ENCODE data around the gene GNAO1.

GNAO1 gene

GRCh38 chr16:56368545-56368944, 177.3 kb downstream of the GNAO1 start:
- CTCF ChIA-PET = interaction anchor here (4.3 kb wide), 1 partner anchor 12 kb away, joined by 35 read pairs; no protein-coding TSS in a partner anchor
- Histone ChIP-seq H3K9me3 (ENCODE audit: control insufficient read depth, insufficient read depth, low read depth, low read length) (no peaks in the 10 kb centered on the region), H3K36me3 (ENCODE audit: control insufficient read depth in 2 of 2, insufficient read depth in 1 of 2, low read length in 2 of 2) (peaks cover 2 to 62% of the 10 kb centered on the region in 2 experiments), H3K27ac (ENCODE audit: extremely low read depth, low read depth, low read length) (no peak overlapping the region), H3K4me1 (ENCODE audit: control insufficient read depth, insufficient read depth, low read length) (peaks cover 26% of the 10 kb centered on the region), H3K4me3 (ENCODE audit: low read depth, low read length) (no peak overlapping the region)
- POLR2A ChIA-PET = no interaction called here
- no peak for TF ChIP-seq INSM2 (tag by site-specific recombination; IDR thresholded peaks at IDR 0.05)
- TF ChIP-seq ZNF202 (tag by site-specific recombination; IDR thresholded peaks at IDR 0.05; ENCODE audit: borderline replicate concordance) = no peak
- TF ChIP-seq ZNF488 (tag by site-specific recombination; IDR thresholded peaks at IDR 0.05) = no peak
- no peak for TF ChIP-seq HOXD13 (CRISPR knock-in tag; IDR thresholded peaks at IDR 0.05; ENCODE audit: borderline replicate concordance)

- ChIA-PET POLR2A (no interaction called here), CTCF (interaction anchor here (4.3 kb wide), 1 partner anchor 13 kb away, joined by 35 read pairs; no protein-coding TSS in a partner anchor)
- Histone ChIP-seq H3K9me3 (ENCODE audit: control insufficient read depth, insufficient read depth, low read depth, low read length) (no peaks in the 10 kb centered on the region), H3K4me3 (ENCODE audit: low read depth, low read length) (no peak overlapping the region), H3K27ac (ENCODE audit: extremely low read depth, low read depth, low read length) (no peak overlapping the region), H3K36me3 (ENCODE audit: control insufficient read depth in 2 of 2, insufficient read depth in 1 of 2, low read length in 2 of 2) (peaks cover 7 to 55% of the 10 kb centered on the region in 2 experiments), H3K4me1 (ENCODE audit: control insufficient read depth, insufficient read depth, low read length) (peaks cover 26% of the 10 kb centered on the region)
- TF ChIP-seq GFI1B (tag by site-specific recombination; IDR thresholded peaks at IDR 0.05) (no peak), OSR2 (tag by site-specific recombination; IDR thresholded peaks at IDR 0.05) (no peak), ZNF302 (tag by site-specific recombination; IDR thresholded peaks at IDR 0.05; ENCODE audit: low read depth) (no peak), ZNF366 (tag by site-specific recombination; conservative IDR thresholded peaks at IDR 0.05) (no peak), ZBTB26 (tag by site-specific recombination; optimal IDR thresholded peaks at IDR 0.05) (no peak), KLF9 (tag by site-specific recombination; IDR thresholded peaks at IDR 0.05; ENCODE audit: low read depth) (no peak), ZNF521 (tag by site-specific recombination; IDR thresholded peaks at IDR 0.05) (no peak), ZNF311 (tag by site-specific recombination; IDR thresholded peaks at IDR 0.05; ENCODE audit: borderline replicate concordance) (no peak), ZBTB49 (tag by site-specific recombination; IDR thresholded peaks at IDR 0.05; ENCODE audit: low read depth) (no peak), SCRT1 (tag by site-specific recombination; IDR thresholded peaks at IDR 0.05; ENCODE audit: borderline replicate concordance) (no peak)
Measured at GRCh38 chr16:56369202-56369601, 177.9 kb downstream of the GNAO1 start.

- peaks cover 26% of the 10 kb centered on the region for H3K4me1 ChIP-seq (ENCODE audit: control insufficient read depth, insufficient read depth, low read length)
- POLR2A ChIA-PET = interaction anchor here (1.0 to 1.5 kb wide), 2 partner anchors 12 to 14 kb away, joined by 3 to 6 read pairs; no protein-coding TSS in a partner anchor
- no peaks in the 10 kb centered on the region for H3K9me3 ChIP-seq (ENCODE audit: control insufficient read depth, insufficient read depth, low read depth, low read length)
- TF ChIP-seq ZNF549 (tag by site-specific recombination; IDR thresholded peaks at IDR 0.05) (no peak), ZNF350 (tag by site-specific recombination; IDR thresholded peaks at IDR 0.05) (no peak), KLF7 (tag by site-specific recombination; IDR thresholded peaks at IDR 0.05; ENCODE audit: borderline replicate concordance) (no peak)
- peaks cover 7 to 49% of the 10 kb centered on the region in 2 experiments for H3K36me3 ChIP-seq (ENCODE audit: control insufficient read depth in 2 of 2, insufficient read depth in 1 of 2, low read length in 2 of 2)
- CTCF ChIA-PET = interaction anchor here (0.5 to 4.3 kb wide), 6 partner anchors 9 to 1350 kb away, joined by 3 to 35 read pairs (median 3); no protein-coding TSS in a partner anchor
- H3K4me3 ChIP-seq (ENCODE audit: low read depth, low read length) = no peak overlapping the region
- H3K27ac ChIP-seq (ENCODE audit: extremely low read depth, low read depth, low read length) = no peak overlapping the region
Measured at GRCh38 chr16:56370185-56370874, 179.0 kb downstream of the GNAO1 start.

All from HEK293 (cell line).